Stimulated activated naive CD4-positive, alpha-beta T cell treated with Interleukin-2 at 50 U/mL for 16 hours (primary cell): ENCODE data around the gene SNTB2.
"Not testable (repeated sequence)": the region's sequence is repeated elsewhere in the genome, so short reads cannot be mapped to it uniquely, and the experiment has no call there.

Experiments used
- DNase-seq: peaks from one replicate; lab custom pipeline; 2025; lab: John Stamatoyannopoulos, UW

Gene SNTB2

GRCh38 chr16:69186642-69187445 lies at the start of gene SNTB2:
TSS of gene SNTB2 (plus strand) at chr16:69187164. CDS start at chr16:69187167, 3 bp downstream.
- DNase-seq, result peak; percentile 73

DNA sequence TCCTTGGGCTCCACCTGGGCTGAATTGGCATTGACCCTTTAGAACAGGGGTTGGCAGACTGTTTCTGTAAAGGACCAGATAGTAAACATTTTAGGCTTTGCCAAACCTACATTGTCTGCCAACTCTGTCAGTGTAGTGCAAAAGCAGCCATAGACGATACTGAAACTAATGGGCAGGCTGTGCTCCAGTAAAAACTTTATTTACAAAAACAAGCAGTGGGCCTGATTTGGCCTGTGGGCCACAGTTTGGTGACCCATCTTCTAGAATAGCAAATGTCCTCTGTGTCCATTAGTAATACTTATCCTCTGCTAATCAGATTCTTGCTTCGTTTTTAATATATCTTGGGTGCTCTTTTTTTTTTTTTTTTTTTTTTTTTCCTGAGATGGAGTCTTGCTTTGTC lies 48.4 kb upstream of the SNTB2 start:
- DNase-seq, result no peak

GRCh38 chr16:69139464-69139863 lies 47.5 kb upstream of the SNTB2 start:
- DNase-seq, result not testable (repeated sequence)

- no peak for DNase-seq
Observed at GRCh38 chr16:69141014-69141413, 46.0 kb upstream of the SNTB2 start.

GRCh38 chr16:69141936-69142335 lies 45.0 kb upstream of the SNTB2 start:
- DNase-seq, result no peak

GRCh38 chr16:69143116-69143515 lies 43.8 kb upstream of the SNTB2 start:
- DNase-seq, result no peak

DNA sequence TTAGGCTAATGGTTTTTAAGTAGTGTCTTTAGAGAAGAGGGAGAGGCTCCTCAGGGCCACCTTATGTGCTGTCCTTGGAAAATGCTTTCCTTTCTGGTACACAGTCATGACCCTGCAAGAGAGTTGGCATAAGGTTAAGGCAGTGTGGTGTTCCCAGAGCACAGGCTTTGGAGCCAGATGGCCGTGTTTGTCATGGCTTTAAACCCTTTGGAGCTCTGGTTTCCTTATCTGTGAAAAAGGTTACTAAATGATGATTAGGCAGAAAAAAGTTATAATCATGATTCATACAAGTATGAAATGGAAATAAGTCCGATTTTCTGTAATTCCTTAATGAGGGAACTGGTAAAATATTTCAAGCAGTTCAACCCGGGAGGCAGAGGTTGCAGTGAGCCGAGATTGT lies 41.3 kb upstream of the SNTB2 start:
- no peak for DNase-seq

- DNase-seq, result not testable (repeated sequence)
Observed at GRCh38 chr16:69149621-69150020, 37.3 kb upstream of the SNTB2 start.

GRCh38 chr16:69150146-69150865 lies 36.7 kb upstream of the SNTB2 start:
- peak; percentile 2 for DNase-seq

DNA sequence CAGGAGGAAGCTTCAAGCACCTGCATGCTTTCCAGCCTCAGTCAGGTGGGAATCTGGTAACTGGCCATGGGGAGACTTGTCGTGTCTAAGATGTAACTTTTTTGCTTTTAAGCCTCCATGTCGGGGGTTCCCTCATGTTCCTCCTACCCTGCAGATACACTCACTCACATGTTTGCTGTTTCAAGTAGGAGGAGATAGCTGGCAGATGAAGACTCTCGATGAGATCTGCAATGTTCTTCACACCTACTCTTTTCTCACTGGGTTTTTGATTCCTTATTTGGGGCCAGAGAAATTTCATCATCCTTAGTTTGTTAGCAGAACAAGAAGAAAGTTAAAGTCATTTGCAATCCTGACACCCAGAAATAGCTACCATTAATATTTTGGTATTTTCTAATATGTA lies 29.8 kb upstream of the SNTB2 start:
- no peak for DNase-seq

DNA sequence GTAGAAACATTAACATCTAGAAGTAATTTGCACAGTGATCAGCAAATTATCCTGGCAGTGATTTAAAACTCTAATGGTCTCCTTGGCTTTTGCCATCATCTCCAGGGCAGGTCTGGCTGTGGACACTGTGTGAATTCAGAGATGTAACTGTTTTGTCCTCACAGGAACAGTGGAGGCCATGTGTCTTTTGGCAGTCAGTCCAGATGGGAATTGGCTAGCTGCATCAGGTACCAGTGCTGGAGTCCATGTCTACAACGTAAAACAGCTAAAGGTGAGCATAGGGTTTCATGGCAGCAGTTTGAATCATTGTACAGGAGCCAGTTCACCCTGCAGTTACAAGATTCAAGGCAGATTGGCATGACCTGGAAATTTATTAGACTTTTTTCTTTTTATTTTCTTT lies 26.8 kb upstream of the SNTB2 start:
- DNase-seq, result no peak

- DNase-seq, result no peak
Observed at GRCh38 chr16:69165584-69165983, 21.4 kb upstream of the SNTB2 start.

DNA sequence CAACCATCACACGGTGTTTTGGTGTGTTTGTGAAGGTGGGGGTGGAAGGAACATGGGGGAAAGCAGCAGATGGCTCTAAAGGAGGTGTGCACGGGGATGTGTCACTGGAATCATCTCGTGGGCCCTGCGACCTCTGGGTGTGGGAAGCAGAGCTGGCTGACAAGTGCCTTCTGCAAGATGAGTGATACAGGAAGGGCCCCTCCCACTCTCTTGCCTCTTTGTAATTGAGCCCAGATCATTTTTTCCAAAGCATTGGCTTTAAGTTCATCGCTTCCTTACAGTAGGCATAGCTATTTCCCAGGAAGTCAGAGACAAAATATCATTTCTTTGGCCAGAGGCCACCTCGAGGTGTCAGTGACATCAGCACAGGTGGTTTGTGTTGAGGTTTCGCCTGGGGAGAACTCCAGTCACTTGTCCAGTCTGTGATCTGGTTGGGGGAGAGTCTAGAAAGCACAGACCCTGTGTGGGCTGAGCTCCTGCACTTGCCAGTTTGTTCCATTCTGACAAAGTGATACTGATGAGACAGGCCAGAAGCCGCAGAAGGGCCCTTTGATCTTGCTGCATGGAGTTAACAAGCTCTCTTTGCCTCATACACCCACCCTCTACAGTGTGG lies 20.6 kb upstream of the SNTB2 start:
- DNase-seq, result peak; percentile 84

DNA sequence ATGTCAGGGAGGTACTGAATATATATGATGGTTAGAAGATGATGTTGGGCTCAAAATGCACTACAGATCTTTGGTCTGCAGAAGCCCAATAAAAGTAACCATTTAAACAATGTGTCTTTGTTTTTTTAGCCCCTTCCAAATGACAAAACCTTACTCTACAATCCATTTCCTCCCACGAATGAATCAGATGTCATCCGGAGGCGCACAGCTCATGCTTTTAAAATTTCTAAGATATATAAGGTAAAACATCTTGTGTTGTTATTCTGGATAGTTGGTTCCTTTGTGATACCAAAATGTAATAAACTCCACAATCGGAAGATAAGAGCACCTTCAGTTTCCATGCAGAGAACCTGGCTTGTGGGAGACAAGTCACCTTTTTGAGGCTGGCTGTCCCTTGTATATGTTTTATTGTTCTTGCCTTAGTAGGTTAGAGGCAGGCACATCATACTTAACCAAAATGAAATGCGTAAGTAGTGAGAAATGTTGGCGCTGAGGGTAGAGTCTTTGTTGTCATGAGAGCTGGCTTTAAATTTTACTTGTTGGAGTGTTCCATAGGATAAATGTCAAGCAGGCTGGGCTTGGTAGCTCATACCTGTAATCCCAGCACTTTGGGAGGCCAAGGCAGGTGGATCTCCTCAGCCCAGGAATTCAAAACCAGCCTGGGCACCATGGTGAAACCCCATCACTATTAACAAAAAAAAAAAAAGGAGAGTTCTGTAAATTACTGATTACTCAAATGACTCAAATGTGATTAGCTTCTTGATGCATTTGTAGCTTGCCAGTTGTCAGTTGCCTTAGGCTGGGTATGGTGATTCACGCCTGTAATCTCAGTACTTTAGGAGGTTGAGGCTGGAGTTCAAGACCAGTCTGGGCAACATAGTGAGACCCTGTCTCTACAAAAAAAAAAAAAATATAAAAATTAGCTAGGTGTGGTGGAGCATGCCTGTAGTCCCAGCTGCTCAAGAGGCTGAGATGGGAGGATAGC lies 19.7 kb upstream of the SNTB2 start:
- no peak for DNase-seq

DNA sequence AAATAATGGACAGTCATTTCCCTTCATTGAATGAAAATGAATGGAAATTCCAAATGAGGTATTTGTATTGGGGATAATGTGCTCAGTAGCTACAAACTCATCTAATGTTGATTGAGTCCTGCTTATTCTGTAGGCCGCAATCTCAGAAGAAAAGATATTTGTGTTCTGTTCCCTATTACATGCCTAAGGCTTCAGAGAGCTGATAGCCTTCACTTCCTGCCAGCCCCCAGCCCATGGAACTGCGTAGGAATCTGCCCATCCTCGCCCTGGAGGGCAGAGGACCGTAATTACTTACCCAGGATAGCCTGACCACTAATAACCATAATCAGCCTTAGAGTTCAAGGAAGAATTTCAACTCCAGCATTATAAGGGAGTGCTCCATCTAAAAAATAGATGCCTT lies 17.9 kb upstream of the SNTB2 start:
- DNase-seq, result no peak

GRCh38 chr16:69169607-69170352 lies 17.2 kb upstream of the SNTB2 start:
- no peak for DNase-seq

DNA sequence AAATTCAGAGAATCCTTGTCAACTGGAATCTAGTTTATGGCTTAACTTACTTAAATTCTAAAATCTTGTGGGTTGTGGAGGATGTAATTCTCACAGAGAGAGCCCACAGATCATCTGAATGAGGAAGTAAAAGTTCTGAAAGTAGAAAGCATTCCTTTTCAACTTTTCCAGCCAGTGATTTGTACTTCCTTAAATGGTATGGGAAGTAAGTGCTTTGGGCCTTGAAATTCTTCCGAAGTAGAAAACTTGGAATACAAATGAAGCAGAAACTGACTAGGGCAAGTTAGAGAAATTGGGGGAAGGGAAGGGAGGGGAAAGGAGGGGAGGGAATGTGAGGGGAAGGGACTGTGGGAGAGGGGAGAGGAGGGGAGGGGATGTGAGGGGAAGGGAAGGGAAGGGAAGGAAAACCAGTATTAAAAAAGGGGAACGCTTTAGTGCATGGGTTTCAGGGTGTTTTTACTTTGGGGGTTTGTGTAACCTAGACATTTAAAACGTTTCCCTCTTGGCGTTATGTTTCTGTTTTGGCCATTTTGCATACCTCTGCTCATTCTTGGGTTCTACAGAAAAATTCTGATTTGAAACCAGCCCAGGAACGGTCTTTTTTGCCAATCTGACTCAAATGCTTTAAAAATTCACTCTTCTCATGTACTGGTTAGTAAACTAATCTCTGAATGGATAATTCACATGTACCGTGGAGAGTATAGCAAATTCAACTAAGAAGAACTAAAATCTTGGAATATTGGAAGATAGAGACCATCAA lies 15.5 kb upstream of the SNTB2 start:
- DNase-seq, result no peak

DNA sequence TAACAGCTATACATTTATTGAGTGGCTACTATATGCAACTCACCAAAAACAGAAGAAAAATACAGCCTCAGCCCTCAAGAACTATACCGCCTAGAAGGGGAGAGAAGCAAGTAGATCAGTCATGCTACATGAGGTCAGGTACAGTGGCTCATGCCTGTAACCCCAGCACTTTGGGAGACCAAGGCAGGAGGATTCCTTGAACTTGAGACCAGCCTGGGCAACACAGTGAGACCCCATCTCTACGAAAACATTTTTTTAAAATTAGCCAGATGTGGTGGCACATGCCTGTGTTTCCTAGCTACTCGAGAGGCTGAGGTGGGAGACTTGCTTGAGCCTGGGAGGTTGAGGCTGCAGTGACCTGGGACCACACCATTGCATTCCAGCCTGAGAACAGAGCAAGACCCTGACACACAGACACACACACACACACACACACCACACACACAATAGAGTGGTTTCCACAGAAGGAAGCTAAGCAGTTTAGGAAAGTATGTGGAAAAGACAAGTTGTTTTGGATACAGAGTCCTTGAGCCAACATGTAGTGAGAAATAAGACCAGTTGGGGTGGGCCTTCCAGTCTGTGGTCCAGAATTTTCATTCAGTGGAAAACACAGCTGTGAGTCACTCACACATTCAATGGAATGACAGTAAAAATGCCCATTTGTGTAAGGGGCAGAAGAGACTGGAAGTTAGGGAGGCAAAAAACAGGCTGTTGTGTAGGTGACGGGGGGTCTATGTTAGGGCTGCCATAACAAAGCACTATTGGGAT lies 10.7 kb upstream of the SNTB2 start:
- DNase-seq, result no peak

DNA sequence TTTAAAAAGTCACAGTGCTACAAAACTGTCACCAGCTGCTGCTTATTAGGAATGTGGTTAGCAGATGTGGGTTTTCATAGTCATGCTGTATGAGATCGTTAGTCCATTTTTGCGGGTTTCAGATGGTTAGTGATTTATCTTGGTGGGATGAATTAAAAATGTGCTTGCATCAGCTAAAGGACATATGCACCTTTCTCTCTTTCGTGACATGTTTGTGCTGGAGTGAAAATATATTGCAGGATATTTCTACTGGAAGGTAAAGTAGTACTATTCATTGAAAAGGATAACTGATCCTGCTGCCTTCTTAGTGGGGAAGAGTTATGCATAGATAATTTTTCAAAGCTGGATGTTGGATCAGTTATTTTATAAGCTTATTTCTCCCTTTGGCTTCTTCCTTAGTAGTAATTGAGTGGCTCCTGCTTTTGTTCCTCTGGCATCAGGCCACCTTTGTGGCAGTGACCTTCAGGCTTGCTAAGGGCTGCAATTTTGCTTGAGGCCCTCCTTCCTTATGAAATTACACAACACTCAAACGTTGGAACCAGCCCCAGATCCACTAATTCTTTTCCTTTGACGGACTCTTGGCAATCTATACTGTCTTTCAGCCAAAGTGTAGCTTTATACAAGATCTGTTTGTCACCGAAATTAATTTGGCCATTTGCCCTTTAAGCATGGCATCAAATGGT lies 7.5 kb upstream of the SNTB2 start:
- DNase-seq, result no peak
